Tibial artery (tissue), 4 donors: ENCODE measurements around the gene PTPRN2.
A peak's percentile ranks its signal among the peaks of the same experiment; 100 is the strongest.
"Not testable (repeated sequence)": the region's sequence is repeated elsewhere in the genome, so short reads cannot be mapped to it uniquely, and the experiment has no call there.

Experiments
- DNase-seq, 2 donors: peaks; one replicate each; pipeline ENCODE4 v3.0.0-alpha.2; 2019
- H3K27ac ChIP-seq, 2 donors: fragments of 200-600 bp; sonication (generic) in 1 of 2; 1 replicate in 1 of 2; 2 replicates in 1 of 2; pipeline ENCODE4 v1.5.1; 2018 to 2019; ENCODE audit warnings: mild to moderate bottlenecking in 1 of 2
- H3K27me3 ChIP-seq, 2 donors: fragments of 200-600 bp; sonication (generic) in 1 of 2; one replicate each; pipeline versions ENCODE4 v1.5.1 to v1.6.0; 2016 to 2019
- H3K36me3 ChIP-seq, 3 donors: fragments of 200-600 bp; sonication (generic) in 2 of 3; one replicate each; pipeline ENCODE4 v1.5.1; 2016 to 2019; ENCODE audit warnings: mild to moderate bottlenecking in 2 of 3
- H3K4me1 ChIP-seq, 4 donors: fragments of 200-600 bp; sonication (generic) in 2 of 4; 1 replicate in 3 of 4; 2 replicates in 1 of 4; pipeline ENCODE4 v1.5.1; 2016 to 2019
- H3K4me3 ChIP-seq, 2 donors: fragments of 200-600 bp; sonication (generic) in 1 of 2; 1 replicate in 1 of 2; 2 replicates in 1 of 2; pipeline ENCODE4 v1.5.1; 2018 to 2019; ENCODE audit warnings: mild to moderate bottlenecking in 2 of 2
- H3K9me3 ChIP-seq, 3 donors: fragments of 200-600 bp; sonication (generic) in 1 of 3; one replicate each; pipeline ENCODE4 v1.5.1; 2016 to 2019
- intact Hi-C: fragments of 100-400 bp; cut with DNase I; formaldehyde crosslinking; loops from one replicate; pipeline ENCODE4 v1.15.0; 2023; ENCODE audit warnings: low total_unique reads
- TF ChIP-seq, protein P1 (sequence below), 2 experiments: fragments of 200-600 bp in 1 of 2; fragments of 450-650 bp in 1 of 2; IDR thresholded peaks; one replicate each; pipeline ENCODE4 v1.5.1; 2017 to 2019; ENCODE audit warnings: antibody characterized with exemption in 2 of 2, mild to moderate bottlenecking in 1 of 2, moderate library complexity in 1 of 2

PTPRN2 gene

DNA sequence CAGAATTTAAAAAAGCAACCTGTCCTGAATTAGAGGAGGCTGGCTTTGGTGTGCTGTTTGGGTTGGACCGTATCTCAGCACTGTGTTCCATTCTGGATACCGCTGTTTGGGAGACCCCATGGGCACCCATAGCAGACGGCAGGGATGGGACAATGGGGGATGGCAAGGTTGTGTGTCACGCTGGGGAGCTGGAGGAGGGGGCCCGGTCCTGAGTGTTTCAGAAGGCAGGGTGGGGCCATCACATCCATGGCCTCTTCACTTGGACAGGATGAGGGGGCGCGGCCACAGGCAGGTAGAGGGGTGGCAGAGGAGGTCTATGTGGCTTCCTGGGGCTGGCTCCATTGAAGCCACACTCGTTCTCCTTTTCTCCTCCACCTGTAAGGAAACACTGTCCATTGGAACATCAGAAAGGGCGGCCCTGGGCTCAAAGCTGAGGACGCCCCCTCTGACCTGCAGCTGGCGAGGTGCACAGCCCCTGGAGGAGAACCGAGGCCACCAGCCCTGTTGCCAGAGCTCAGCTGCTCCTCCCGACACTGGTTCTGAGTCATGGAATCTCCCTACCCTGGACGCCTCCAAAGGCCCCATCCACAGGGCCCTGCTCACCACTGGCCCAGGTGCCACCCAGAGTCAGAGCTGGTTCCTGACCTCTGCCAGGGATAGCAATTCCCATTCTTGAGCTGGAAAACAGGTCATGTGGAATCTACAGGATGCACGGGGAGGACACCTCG, 663.6 kb downstream of the PTPRN2 start:
- peaks cover 0 to 7% of the 10 kb centered on the region in 2 donors for H3K27me3 ChIP-seq
- no peaks in the 10 kb centered on the region for H3K4me1 ChIP-seq
- TF ChIP-seq, protein P1, sequence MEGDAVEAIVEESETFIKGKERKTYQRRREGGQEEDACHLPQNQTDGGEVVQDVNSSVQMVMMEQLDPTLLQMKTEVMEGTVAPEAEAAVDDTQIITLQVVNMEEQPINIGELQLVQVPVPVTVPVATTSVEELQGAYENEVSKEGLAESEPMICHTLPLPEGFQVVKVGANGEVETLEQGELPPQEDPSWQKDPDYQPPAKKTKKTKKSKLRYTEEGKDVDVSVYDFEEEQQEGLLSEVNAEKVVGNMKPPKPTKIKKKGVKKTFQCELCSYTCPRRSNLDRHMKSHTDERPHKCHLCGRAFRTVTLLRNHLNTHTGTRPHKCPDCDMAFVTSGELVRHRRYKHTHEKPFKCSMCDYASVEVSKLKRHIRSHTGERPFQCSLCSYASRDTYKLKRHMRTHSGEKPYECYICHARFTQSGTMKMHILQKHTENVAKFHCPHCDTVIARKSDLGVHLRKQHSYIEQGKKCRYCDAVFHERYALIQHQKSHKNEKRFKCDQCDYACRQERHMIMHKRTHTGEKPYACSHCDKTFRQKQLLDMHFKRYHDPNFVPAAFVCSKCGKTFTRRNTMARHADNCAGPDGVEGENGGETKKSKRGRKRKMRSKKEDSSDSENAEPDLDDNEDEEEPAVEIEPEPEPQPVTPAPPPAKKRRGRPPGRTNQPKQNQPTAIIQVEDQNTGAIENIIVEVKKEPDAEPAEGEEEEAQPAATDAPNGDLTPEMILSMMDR (IDR thresholded peaks at IDR 0.05), result no peak
- no peak overlapping the region for H3K27ac ChIP-seq
- H3K9me3 ChIP-seq, result peaks cover 0 to 3% (median 0%) of the 10 kb centered on the region in 3 donors
- H3K36me3 ChIP-seq, result no peaks in the 10 kb centered on the region
- intact Hi-C loops, result no loop called here
- H3K4me3 ChIP-seq, result no peak overlapping the region
- DNase-seq, result no peak

DNA sequence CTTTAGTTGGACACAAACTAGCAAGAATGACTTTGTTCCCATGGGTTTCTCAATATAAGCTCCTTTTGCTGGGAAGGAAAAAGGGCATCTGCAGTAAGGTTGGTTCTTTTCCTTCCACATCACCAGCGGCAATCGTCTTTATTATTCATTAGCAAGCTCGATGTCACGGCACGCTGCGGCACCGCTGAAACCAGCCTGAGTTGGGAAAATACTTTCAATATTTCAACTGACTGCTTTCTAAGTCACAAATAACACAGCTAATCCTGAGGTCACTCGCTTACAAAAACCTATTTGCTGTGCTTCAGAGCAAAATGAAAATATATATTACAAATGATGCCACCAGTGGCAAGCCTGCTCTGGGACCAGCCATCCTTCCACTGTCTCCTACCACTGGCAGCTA, 665.0 kb downstream of the PTPRN2 start:
- peaks cover 0 to 7% of the 10 kb centered on the region in 2 donors for H3K27me3 ChIP-seq
- H3K4me1 ChIP-seq, result no peaks in the 10 kb centered on the region
- H3K27ac ChIP-seq, result no peak overlapping the region
- no peak for DNase-seq
- TF ChIP-seq, protein P1 (IDR thresholded peaks at IDR 0.05), result no peak
- no peaks in the 10 kb centered on the region for H3K36me3 ChIP-seq
- peaks cover 0 to 3% (median 0%) of the 10 kb centered on the region in 3 donors for H3K9me3 ChIP-seq
- no peak overlapping the region for H3K4me3 ChIP-seq
- intact Hi-C loops, result no loop called here

DNA sequence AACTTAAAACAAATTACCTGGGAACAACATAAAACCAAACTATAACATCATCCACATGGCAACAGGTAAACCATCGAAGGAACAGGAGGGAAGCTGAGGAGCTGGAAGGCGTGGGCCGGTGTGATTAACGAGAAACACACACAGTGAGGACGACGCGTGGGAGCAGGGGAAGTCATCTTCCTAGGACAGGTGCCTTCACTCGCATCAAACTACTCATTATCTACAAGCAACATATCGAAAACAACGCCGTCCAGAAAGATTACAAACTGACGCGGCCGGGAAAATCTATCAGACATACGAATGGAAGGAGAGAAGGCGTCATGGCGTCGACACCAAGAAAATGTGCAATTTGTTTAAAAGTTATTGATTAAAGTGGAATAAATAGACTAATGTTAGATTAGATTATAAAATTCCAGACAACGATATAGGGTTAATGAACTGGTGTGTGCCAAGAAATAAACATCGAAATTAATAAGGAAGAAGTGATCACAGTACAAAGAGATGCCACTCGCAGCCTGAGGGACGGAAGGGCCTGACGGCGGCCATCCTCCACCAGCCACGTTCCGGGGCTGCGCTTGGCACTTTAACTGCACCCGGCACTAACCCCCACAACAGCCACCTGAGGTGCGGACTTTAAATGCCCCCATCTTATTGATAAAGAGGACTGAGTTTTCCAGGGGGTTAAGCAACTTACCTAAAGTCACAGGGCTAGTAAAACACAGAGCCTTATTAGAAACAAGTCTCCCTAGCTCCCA, 669.1 kb downstream of the PTPRN2 start:
- intact Hi-C loops, result no loop called here
- Histone ChIP-seq H3K4me1 (no peaks in the 10 kb centered on the region), H3K9me3 (peaks cover 0 to 16% (median 10%) of the 10 kb centered on the region in 3 donors), H3K4me3 (no peak overlapping the region), H3K27ac (no peak overlapping the region), H3K27me3 (no peaks in the 10 kb centered on the region), H3K36me3 (no peaks in the 10 kb centered on the region)
- no peak for DNase-seq
- TF ChIP-seq, protein P1 (IDR thresholded peaks at IDR 0.05), result no peak

DNA sequence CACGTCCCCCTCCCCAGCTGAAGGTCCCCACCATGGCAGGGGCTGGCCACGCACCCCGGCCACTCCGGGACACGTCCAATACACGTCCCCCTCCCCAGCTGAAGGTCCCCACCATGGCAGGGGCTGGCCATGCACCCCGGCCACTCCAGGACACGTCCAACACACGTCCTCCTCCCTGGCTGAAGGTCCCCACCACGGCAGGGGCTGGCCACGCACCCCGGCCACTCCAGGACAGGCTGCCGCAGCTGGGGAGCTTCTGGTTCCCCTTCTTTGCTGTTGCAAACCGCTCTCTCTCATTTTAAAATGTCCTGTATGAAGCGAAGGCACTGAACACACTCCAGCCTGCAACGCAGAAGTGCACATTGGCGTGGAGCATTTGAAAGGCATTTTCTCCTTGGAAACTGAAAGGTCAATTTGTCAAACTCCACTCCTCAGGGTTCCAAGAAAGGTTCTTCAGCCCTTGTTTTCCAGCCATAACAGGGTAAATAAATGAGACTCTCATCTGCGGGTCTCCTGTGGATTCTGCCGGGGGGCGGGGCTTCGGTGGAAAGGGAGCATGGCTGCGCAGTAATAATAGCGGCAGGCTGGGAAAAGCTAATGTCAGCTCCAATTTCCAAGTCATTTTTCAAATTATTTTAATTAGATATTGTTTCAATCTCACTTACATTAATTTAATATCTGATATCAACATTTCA, 670.5 kb downstream of the PTPRN2 start:
- TF ChIP-seq, protein P1 (IDR thresholded peaks at IDR 0.05), result no peak
- H3K4me3 ChIP-seq, result no peak overlapping the region

DNA sequence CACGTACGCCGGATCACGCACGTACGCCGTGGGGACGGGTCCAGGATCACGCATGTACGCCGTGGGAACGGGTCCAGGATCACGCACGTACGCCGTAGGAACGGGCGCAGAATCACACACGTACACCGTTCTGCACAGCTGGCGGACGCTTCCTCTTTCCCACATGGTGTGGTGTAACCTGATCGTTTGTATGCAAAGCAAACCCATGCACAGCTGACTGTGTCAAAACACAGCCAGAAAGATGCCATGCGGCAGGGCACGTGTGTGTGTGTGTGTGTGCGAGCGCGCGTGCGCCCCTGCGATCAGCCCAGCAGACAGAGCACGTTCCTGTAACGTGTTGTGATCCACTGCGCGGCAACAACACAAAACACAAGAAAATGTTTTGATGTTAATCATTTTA, 677.2 kb downstream of the PTPRN2 start:
- no peaks in the 10 kb centered on the region for H3K27me3 ChIP-seq
- H3K4me3 ChIP-seq, result no peak overlapping the region
- H3K27ac ChIP-seq, result no peak overlapping the region
- no peaks in the 10 kb centered on the region for H3K36me3 ChIP-seq
- intact Hi-C loops, result no loop called here
- peaks cover 0 to 13% (median 6%) of the 10 kb centered on the region in 3 donors for H3K9me3 ChIP-seq
- H3K4me1 ChIP-seq, result no peaks in the 10 kb centered on the region
- TF ChIP-seq, protein P1 (IDR thresholded peaks at IDR 0.05), result no peak
- DNase-seq, result peak in 1 of 2 donors; percentile 21

More for the DNA sequence above, 670.5 kb downstream of the PTPRN2 start:
- intact Hi-C loops, result no loop called here
- H3K9me3 ChIP-seq, result peaks cover 0 to 16% (median 10%) of the 10 kb centered on the region in 3 donors
- no peaks in the 10 kb centered on the region for H3K27me3 ChIP-seq
- no peak for DNase-seq
- no peaks in the 10 kb centered on the region for H3K4me1 ChIP-seq
- H3K36me3 ChIP-seq, result no peaks in the 10 kb centered on the region
- no peak overlapping the region for H3K27ac ChIP-seq

GRCh38 chr7:157910045-157910444, 677.6 kb downstream of the PTPRN2 start:
- DNase-seq, result peak in 1 of 2 donors; percentile 51
- intact Hi-C loops, H3K4me3 ChIP-seq, H3K4me1 ChIP-seq, H3K27ac ChIP-seq, H3K27me3 ChIP-seq, H3K36me3 ChIP-seq: not testable (repeated sequence)
- H3K9me3 ChIP-seq, result peaks cover 0 to 10% (median 2%) of the 10 kb centered on the region in 3 donors
